NCI-H146 (cell line): ENCODE data around the gene HOXA4.

Experiments
- DNase-seq: peaks from one replicate; lab custom pipeline; 2025; lab: John Stamatoyannopoulos, UW

Gene HOXA4

DNA sequence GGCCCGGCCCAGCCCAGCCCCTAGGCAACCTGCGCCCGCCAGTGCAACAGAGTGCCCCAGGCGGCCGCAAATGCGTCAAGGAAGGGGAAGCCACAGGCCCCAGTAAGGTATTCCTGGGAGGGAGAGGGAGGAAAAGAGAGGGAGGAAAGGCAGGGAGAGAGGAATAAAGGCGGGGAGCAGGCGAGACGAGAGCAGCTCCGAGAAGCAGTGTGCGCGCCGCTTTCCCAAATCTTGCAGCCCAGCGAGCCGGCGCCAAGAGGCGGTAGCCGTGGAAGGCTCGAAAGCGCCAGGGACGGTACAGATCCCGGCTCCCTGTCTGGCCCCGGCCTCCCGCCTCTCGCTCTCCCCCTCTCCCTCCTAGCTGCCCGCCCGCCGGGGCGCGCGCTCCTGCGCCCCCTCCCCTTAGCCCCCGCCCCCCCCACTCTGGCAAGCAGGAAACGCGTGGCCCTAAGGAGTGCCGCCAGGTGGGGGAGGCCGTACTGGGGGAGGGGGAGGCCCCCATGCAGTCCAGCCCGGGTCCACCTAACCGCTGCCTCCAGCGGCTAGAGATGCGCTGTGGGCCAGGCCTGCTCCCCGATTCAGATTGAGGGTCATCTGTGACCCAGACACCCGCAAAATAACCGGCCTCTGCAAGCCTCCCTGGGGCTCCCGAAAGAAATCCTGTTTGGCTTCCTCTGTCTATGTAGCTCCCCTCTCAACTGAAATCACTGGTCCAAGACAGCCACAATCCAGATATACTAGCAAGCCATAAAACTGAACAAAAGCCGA lies 39.3 kb upstream of the HOXA4 start:
- peak; percentile 35 for DNase-seq

- DNase-seq = no peak
These were observed 37.8 kb upstream of the HOXA4 start for GRCh38 chr7:27168265-27168947.

DNA sequence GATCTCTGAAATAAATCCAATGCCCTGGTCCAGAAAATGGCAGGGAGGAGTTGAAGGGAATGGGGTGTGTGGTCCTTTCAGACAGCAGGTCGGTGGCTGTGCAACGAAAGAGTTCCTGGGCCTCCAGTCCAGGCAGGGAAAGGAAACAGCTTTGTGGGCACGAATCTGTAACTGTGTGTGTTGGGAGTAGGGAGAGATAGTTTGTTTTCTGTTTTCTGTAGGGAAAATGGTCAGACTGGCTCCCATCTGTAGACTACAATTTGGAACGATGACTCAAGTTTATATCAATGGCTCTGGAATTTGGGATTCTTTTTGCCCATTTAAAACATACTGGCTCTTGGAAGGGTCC lies 37.3 kb upstream of the HOXA4 start:
- no peak for DNase-seq

- DNase-seq = no peak
These were observed 36.3 kb upstream of the HOXA4 start for GRCh38 chr7:27166531-27167505.

- DNase-seq = no peak
These were observed 35.5 kb upstream of the HOXA4 start for GRCh38 chr7:27165996-27166530.

GRCh38 chr7:27165089-27165995 lies 34.8 kb upstream of the HOXA4 start, which contains the start of gene HOXA9:
Gene HOXA9 (minus strand): TSS chr7:27165537. CDS start chr7:27165457, 80 bp downstream.
- DNase-seq = no peak

GRCh38 chr7:27164367-27165088 lies 34.0 kb upstream of the HOXA4 start:
- no peak for DNase-seq

GRCh38 chr7:27164045-27164366 lies 33.4 kb upstream of the HOXA4 start:
- DNase-seq = no peak

DNA sequence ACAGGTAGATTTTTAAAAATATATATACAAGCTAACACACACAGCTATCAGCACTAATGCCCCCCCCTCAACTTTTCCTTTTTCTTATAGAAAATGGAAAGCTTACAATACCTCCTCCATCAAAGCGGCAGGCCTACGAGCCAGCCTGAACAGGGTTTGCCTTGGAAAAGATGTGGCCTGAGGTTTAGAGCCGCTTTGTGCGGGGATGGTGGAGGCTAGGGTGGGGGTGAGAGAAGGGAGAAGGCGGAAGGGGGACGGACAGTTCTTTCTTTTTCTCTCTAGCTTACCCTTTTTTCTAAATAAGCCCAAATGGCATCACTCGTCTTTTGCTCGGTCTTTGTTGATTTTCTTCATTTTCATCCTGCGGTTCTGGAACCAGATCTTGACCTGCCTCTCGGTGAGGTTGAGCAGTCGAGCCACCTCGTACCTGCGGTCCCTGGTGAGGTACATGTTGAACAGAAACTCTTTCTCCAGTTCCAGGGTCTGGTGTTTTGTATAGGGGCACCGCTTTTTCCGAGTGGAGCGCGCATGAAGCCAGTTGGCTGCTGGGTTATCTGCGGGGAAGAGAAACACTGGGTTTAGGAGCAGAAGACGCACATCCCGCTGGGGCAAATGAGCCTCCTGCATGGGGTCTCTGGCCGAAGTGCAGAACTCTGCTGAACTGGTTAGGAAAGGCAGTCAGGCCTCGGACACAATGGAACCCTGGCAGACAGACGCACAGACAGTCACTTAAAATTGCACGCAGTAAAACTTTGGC lies 32.9 kb upstream of the HOXA4 start:
- DNase-seq = no peak

DNA sequence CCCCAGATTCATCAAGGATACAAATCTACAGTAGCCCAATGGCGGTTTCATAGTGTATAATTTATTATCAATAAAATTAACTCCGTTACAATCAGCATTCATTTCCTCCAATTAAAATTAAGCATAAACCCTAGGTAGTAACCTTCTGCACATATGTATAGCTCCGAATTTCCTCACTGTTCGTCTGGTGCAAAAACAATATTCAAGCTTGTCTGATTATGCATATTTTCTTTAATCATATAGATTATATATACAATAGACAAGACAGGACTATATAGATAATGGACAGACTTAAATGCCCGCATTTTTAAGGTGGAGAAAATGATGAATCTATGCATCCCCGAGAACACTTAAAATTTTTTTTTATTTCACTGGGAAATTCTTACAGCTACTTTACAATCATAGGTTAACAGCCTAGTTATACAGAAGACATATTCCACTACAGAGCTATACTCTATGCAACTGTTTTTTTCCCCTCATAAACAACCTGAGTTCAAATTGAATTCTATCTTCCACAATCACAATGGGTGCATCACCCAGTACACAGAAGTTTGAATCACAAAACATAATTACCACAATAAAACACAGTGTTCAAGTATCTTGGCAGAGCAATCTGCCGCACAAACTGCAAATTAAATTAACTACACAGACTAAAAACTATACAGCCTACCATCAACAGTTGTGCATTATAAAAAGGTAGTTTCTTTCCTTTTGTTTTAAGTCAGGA lies 32.2 kb upstream of the HOXA4 start:
- DNase-seq = no peak

GRCh38 chr7:27161721-27162560 lies 31.4 kb upstream of the HOXA4 start:
- DNase-seq = no peak

- no peak for DNase-seq
These were observed 30.7 kb upstream of the HOXA4 start for GRCh38 chr7:27161214-27161720.

DNA sequence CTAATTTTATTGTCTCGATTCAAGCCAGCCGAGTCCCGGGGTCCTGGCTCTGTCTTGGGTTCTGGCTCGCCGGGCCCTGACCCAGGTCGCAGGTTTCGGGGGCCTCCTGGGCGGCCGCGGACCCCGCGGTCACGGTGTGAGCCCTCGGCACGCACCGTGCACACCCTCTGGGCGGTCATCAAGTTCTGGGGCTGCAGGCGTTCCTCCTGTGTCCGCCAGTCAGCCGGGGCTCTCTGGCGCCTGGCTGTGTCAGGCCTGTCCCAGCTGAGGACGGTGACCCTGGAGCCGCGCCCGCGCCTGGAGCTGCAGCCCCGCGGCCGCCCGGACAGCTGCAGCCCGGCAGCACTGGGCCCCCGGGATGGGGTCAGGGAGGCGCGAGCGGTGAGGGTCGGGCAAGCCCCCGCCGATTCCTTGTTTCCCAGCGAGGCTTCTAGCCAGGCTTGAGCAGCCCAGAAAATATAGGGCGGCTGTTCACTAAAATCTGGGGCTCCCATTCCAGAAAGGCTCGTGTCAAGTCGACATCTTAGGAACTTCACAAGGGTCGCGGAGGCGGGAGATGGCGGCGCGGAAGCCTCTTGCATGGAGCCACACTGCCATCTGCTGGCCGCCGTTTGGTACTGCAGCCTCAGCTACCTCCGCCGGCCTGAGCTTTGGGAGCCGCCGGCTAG lies 30.1 kb upstream of the HOXA4 start:
- peak; percentile 85 for DNase-seq

DNA sequence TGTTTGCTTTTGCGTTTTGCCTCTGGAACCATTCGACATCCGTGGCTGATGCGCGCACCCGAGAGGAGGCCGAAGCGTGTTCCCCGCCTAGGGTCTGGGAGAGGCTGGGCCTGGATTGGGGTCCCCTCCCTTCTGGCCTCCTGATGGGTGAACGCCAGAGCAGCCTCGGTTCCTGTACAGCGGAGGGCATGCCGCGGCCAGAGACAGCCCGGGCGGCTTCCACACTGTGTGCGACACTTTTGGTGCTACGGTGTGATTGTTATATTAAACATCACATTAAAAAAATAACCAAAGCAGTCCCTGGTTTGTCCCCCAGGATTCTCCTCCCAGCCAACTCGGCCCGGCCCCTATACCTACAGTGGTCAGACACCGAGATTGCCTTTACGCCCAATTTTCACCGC lies 29.6 kb upstream of the HOXA4 start:
- DNase-seq = no peak

- DNase-seq = no peak
These were observed 28.9 kb upstream of the HOXA4 start for GRCh38 chr7:27159266-27160144.
